ENCODE results near the gene DLK1.

The DLK1 gene

GRCh38 chr14:100684154-100684553, 42.5 kb upstream of the DLK1 start:
- Histone ChIP-seq H3K27me3 (ENCODE audit: insufficient read depth, low read length) (no peaks in the 10 kb centered on the region), H3K27ac (ENCODE audit: low read depth, low read length) (no peak overlapping the region), H3K36me3 (ENCODE audit: insufficient read depth, low read length) (no peaks in the 10 kb centered on the region), H3K9me3 (ENCODE audit: insufficient read depth, low read depth, low read length) (no peaks in the 10 kb centered on the region), H3K4me3 (ENCODE audit: low read length) (no peak overlapping the region), H3K4me1 (ENCODE audit: insufficient read depth, low read length) (peaks cover 3% of the 10 kb centered on the region; the same call in 1 of the 2 replicates), H3K9ac (ENCODE audit: low read depth, low read length) (no peak overlapping the region)
- WGBS = 87% methylated on average over 6 of the region's 6 CpGs

- no peak overlapping the region for H3K9ac ChIP-seq (ENCODE audit: low read depth, low read length)
- 92% methylated on average over 6 of the region's 6 CpGs for WGBS
- peaks cover 5% of the 10 kb centered on the region; the same call in 1 of the 2 replicates for H3K4me1 ChIP-seq (ENCODE audit: insufficient read depth, low read length)
- no peak overlapping the region for H3K27ac ChIP-seq (ENCODE audit: low read depth, low read length)
- H3K36me3 ChIP-seq (ENCODE audit: insufficient read depth, low read length) = no peaks in the 10 kb centered on the region
- H3K9me3 ChIP-seq (ENCODE audit: insufficient read depth, low read depth, low read length) = no peaks in the 10 kb centered on the region
- H3K27me3 ChIP-seq (ENCODE audit: insufficient read depth, low read length) = no peaks in the 10 kb centered on the region
- H3K4me3 ChIP-seq (ENCODE audit: low read length) = no peak overlapping the region
Observed at GRCh38 chr14:100684961-100685360, 41.7 kb upstream of the DLK1 start.

DNA sequence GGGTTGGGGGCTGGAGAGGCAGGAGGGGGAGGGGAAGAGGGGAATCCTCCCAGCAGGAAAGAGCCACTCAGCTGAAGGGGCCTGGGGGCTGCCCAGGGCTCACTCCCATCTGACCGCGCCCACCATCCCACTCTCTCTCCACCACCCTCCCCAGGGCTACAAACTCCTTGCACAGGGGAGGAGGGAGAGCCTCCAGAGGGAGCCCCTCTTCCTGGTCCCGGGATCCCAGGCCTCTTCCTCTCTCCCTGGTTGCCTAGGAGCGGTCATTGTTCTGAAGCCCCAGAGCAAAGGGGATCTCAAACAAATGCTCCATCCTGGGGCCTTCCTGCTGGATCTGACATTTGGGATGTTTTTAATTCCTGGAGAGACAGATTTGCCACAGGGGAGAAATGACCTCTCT, 39.8 kb upstream of the DLK1 start:
- no peaks in the 10 kb centered on the region for H3K9me3 ChIP-seq (ENCODE audit: insufficient read depth, low read depth, low read length)
- no peak overlapping the region for H3K9ac ChIP-seq (ENCODE audit: low read depth, low read length)
- 65% methylated on average over 4 of the region's 4 CpGs for WGBS
- H3K27ac ChIP-seq (ENCODE audit: low read depth, low read length) = no peak overlapping the region
- H3K36me3 ChIP-seq (ENCODE audit: insufficient read depth, low read length) = no peaks in the 10 kb centered on the region
- no peak overlapping the region for H3K4me3 ChIP-seq (ENCODE audit: low read length)
- H3K27me3 ChIP-seq (ENCODE audit: insufficient read depth, low read length) = no peaks in the 10 kb centered on the region
- peaks cover 5% of the 10 kb centered on the region; the same call in 1 of the 2 replicates for H3K4me1 ChIP-seq (ENCODE audit: insufficient read depth, low read length)

DNA sequence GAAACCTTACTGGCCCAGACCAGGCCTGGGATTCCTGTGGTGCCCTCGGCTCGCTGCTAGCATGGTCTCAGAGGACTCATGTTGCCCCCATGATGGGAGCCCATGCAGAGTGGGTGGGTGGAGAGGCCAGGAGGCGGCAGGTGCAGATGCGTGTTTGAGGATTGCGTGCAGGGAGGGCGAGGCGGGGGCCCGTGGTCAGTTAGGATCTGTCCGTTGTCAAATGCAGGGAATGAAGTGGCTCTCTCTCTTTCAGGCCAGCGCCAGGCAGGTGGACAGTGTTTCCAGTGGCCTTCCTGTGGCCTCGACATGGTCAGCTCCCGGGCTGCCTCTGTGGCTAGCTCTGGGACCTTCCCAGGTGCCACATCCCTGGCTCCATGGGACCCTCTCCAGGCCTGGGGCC, 39.3 kb upstream of the DLK1 start:
- H3K4me1 ChIP-seq (ENCODE audit: insufficient read depth, low read length) = peaks cover 5% of the 10 kb centered on the region; the same call in 1 of the 2 replicates
- WGBS = 93% methylated on average over 12 of the region's 12 CpGs
- H3K36me3 ChIP-seq (ENCODE audit: insufficient read depth, low read length) = no peaks in the 10 kb centered on the region
- no peak overlapping the region for H3K4me3 ChIP-seq (ENCODE audit: low read length)
- no peak overlapping the region for H3K27ac ChIP-seq (ENCODE audit: low read depth, low read length)
- H3K27me3 ChIP-seq (ENCODE audit: insufficient read depth, low read length) = no peaks in the 10 kb centered on the region
- H3K9ac ChIP-seq (ENCODE audit: low read depth, low read length) = no peak overlapping the region
- H3K9me3 ChIP-seq (ENCODE audit: insufficient read depth, low read depth, low read length) = no peaks in the 10 kb centered on the region

GRCh38 chr14:100688051-100688450, 38.6 kb upstream of the DLK1 start:
- no peaks in the 10 kb centered on the region for H3K9me3 ChIP-seq (ENCODE audit: insufficient read depth, low read depth, low read length)
- H3K4me3 ChIP-seq (ENCODE audit: low read length) = no peak overlapping the region
- peaks cover 5% of the 10 kb centered on the region; the same call in 1 of the 2 replicates for H3K4me1 ChIP-seq (ENCODE audit: insufficient read depth, low read length)
- no peak overlapping the region for H3K27ac ChIP-seq (ENCODE audit: low read depth, low read length)
- H3K9ac ChIP-seq (ENCODE audit: low read depth, low read length) = no peak overlapping the region
- H3K27me3 ChIP-seq (ENCODE audit: insufficient read depth, low read length) = no peaks in the 10 kb centered on the region
- H3K36me3 ChIP-seq (ENCODE audit: insufficient read depth, low read length) = no peaks in the 10 kb centered on the region
- 78% methylated on average over 10 of the region's 10 CpGs for WGBS

DNA sequence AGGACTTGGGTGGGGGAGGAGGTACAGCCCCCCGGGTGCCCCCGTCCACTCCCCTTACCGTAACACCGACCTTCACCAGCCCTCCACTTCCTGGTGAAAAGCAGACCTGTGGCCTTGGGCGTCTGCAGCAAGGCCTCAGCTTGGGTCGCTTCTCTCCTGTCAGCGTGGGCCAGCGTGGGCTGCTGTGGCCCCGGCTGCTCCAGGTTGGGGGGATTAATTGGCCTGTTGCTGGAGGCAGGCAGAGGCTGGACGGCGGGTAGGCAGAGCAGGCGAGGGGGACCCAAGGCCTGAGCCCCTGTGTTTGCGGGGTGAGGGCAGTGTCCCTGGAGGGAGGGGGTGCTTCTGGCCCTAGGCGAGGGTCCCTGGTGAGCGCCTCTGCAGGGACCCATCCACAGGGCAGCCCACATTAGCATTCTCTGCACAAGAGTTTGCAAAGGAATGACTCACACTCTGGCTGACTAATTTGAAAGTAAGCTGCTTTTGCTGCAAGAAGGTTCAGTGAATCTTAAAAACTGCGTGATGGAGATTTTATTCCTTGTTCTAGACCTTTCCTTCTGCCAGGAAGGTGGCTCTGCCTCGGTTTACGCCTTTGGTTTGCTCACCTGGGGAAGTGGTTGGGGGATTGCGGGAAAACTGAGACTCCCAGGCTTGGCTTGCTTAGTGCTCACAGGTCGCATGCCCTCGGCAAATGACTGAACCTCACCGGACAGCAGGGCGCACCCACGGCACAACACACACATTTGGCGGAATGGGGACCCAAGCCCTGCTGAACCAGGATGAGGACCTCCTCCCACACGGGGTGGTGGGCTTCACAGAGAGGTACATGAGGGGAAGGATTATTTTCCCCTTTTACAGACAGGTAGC, 37.9 kb upstream of the DLK1 start:
- H3K27ac ChIP-seq (ENCODE audit: low read depth, low read length) = 0 out of 2 replicates have a peak overlapping the region, but pooled peaks have one; percentile 13
- H3K4me3 ChIP-seq (ENCODE audit: low read length) = no peak overlapping the region
- WGBS = 54% methylated on average over 26 of the region's 26 CpGs
- H3K9ac ChIP-seq (ENCODE audit: low read depth, low read length) = no peak overlapping the region
- H3K27me3 ChIP-seq (ENCODE audit: insufficient read depth, low read length) = no peaks in the 10 kb centered on the region
- no peaks in the 10 kb centered on the region for H3K9me3 ChIP-seq (ENCODE audit: insufficient read depth, low read depth, low read length)
- no peaks in the 10 kb centered on the region for H3K36me3 ChIP-seq (ENCODE audit: insufficient read depth, low read length)
- H3K4me1 ChIP-seq (ENCODE audit: insufficient read depth, low read length) = peaks cover 5% of the 10 kb centered on the region; the same call in 1 of the 2 replicates

GRCh38 chr14:100690672-100691071, 36.0 kb upstream of the DLK1 start:
- H3K4me3 ChIP-seq (ENCODE audit: low read length) = no peak overlapping the region
- H3K27me3 ChIP-seq (ENCODE audit: insufficient read depth, low read length) = no peaks in the 10 kb centered on the region
- no peaks in the 10 kb centered on the region for H3K9me3 ChIP-seq (ENCODE audit: insufficient read depth, low read depth, low read length)
- H3K4me1 ChIP-seq (ENCODE audit: insufficient read depth, low read length) = peaks cover 5% of the 10 kb centered on the region; the same call in 1 of the 2 replicates
- H3K9ac ChIP-seq (ENCODE audit: low read depth, low read length) = no peak overlapping the region
- H3K27ac ChIP-seq (ENCODE audit: low read depth, low read length) = no peak overlapping the region
- no peaks in the 10 kb centered on the region for H3K36me3 ChIP-seq (ENCODE audit: insufficient read depth, low read length)
- WGBS = 93% methylated on average over 5 of the region's 5 CpGs

- Histone ChIP-seq H3K27me3 (ENCODE audit: insufficient read depth, low read length) (no peaks in the 10 kb centered on the region), H3K9ac (ENCODE audit: low read depth, low read length) (no peak overlapping the region)
- WGBS = 94% methylated on average over 29 of the region's 29 CpGs
Observed at GRCh38 chr14:100691395-100692056, 35.2 kb upstream of the DLK1 start.

DNA sequence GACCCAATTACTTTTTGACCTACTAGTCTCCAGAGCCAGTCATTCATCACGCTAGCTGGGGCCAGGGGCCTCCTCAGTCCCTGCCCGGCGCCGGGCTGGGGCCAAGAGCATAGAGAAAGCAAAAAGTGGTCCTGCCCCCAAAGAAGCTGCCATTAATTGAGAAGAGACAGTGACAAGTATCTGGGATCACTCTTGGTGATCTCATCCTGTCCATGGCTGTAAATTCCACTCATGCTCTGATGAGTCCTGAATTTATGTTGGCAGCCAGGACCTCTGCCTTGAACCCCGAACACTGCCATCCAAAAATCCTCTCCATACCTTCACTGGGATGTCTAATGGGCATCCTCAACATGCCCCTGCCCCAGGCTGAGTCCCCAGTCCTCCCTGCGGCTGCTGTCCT, 34.4 kb upstream of the DLK1 start:
- Histone ChIP-seq H3K36me3 (ENCODE audit: insufficient read depth, low read length) (no peaks in the 10 kb centered on the region), H3K27ac (ENCODE audit: low read depth, low read length) (no peak overlapping the region), H3K9me3 (ENCODE audit: insufficient read depth, low read depth, low read length) (no peaks in the 10 kb centered on the region), H3K27me3 (ENCODE audit: insufficient read depth, low read length) (no peaks in the 10 kb centered on the region), H3K4me1 (ENCODE audit: insufficient read depth, low read length) (peaks cover 5% of the 10 kb centered on the region; the same call in 1 of the 2 replicates), H3K9ac (ENCODE audit: low read depth, low read length) (no peak overlapping the region), H3K4me3 (ENCODE audit: low read length) (no peak overlapping the region)
- 92% methylated on average over 6 of the region's 6 CpGs for WGBS

More at GRCh38 chr14:100691395-100692056, 35.2 kb upstream of the DLK1 start:
- Histone ChIP-seq H3K4me1 (ENCODE audit: insufficient read depth, low read length) (peaks cover 5% of the 10 kb centered on the region; the same call in 1 of the 2 replicates), H3K4me3 (ENCODE audit: low read length) (no peak overlapping the region), H3K36me3 (ENCODE audit: insufficient read depth, low read length) (no peaks in the 10 kb centered on the region), H3K9me3 (ENCODE audit: insufficient read depth, low read depth, low read length) (no peaks in the 10 kb centered on the region), H3K27ac (ENCODE audit: low read depth, low read length) (no peak overlapping the region)

GRCh38 chr14:100692859-100693558, 33.7 kb upstream of the DLK1 start:
- Histone ChIP-seq H3K9me3 (ENCODE audit: insufficient read depth, low read depth, low read length) (no peaks in the 10 kb centered on the region), H3K9ac (ENCODE audit: low read depth, low read length) (no peak overlapping the region), H3K36me3 (ENCODE audit: insufficient read depth, low read length) (no peaks in the 10 kb centered on the region), H3K4me1 (ENCODE audit: insufficient read depth, low read length) (peaks cover 5% of the 10 kb centered on the region; the same call in 1 of the 2 replicates), H3K27me3 (ENCODE audit: insufficient read depth, low read length) (no peaks in the 10 kb centered on the region), H3K4me3 (ENCODE audit: low read length) (no peak overlapping the region), H3K27ac (ENCODE audit: low read depth, low read length) (no peak overlapping the region)
- WGBS = 67% methylated on average over 27 of the region's 27 CpGs

All from HUES64 (cell line).